Frontal cortex (tissue), 4 donors: Measurements from ENCODE around the gene ANKRD11. TPM values are rescaled to one million over a fixed set of nuclear protein-coding genes. Genes with fewer than 3 reads are reported as not detected.
"Not testable (repeated sequence)": the region's sequence is repeated elsewhere in the genome, so short reads cannot be mapped to it uniquely, and the experiment has no call there.

Source experiments
- DNase-seq, 2 donors: peaks; one replicate each; pipeline ENCODE4 v3.0.0; 2012; ENCODE audit warnings: low spot score in 2 of 2
- FAIRE-seq: peaks from 2 replicates; lab custom pipeline; 2012; peaks lifted over from hg19 to GRCh38; lab: Jason Lieb, UNC
- total RNA-seq: library from RNA; depleted of rRNA; stranded (reverse); fragments of >200 nt; gene quantifications from one replicate; pipeline ENCODE4 v1.2.3, GENCODE V29; 2014
- donor health status: control.
- donor health status: control.
- donor health status: control.

The ANKRD11 gene
- total RNA-seq, 1 donor from 2014 or later, result 27.7 TPM

- FAIRE-seq, result not testable (repeated sequence)
Measured at GRCh38 chr16:89299357-89300111, 190.8 kb downstream of the ANKRD11 start.

GRCh38 chr16:89298623-89299225 is 191.6 kb downstream of the ANKRD11 start:
- no peak for DNase-seq

More at GRCh38 chr16:89299357-89300111, 190.8 kb downstream of the ANKRD11 start:
- DNase-seq, result not testable (repeated sequence)

GRCh38 chr16:89297910-89298545 is 192.3 kb downstream of the ANKRD11 start:
- DNase-seq (no peak), FAIRE-seq (no peak)

More at GRCh38 chr16:89298623-89299225, 191.6 kb downstream of the ANKRD11 start:
- FAIRE-seq, result no peak

- DNase-seq (no peak), FAIRE-seq (no peak)
Measured at GRCh38 chr16:89297156-89297874, 193.0 kb downstream of the ANKRD11 start.

- FAIRE-seq (no peak), DNase-seq (no peak)
Measured at GRCh38 chr16:89295915-89296314, 194.4 kb downstream of the ANKRD11 start.

GRCh38 chr16:89295071-89295900 is 195.1 kb downstream of the ANKRD11 start:
- FAIRE-seq (no peak), DNase-seq (no peak)

GRCh38 chr16:89294486-89294885 is 195.9 kb downstream of the ANKRD11 start:
- DNase-seq (no peak), FAIRE-seq (no peak)

- FAIRE-seq (no peak), DNase-seq (no peak)
Measured at GRCh38 chr16:89293276-89294143, 196.9 kb downstream of the ANKRD11 start.

GRCh38 chr16:89292443-89293078 is 197.8 kb downstream of the ANKRD11 start:
- no peak for FAIRE-seq
- no peak for DNase-seq

GRCh38 chr16:89291776-89292175 is 198.6 kb downstream of the ANKRD11 start:
- FAIRE-seq, result no peak
- no peak for DNase-seq

- DNase-seq (no peak), FAIRE-seq (no peak)
Measured at GRCh38 chr16:89291363-89291762, 199.0 kb downstream of the ANKRD11 start.

GRCh38 chr16:89290887-89291286 is 199.5 kb downstream of the ANKRD11 start:
- no peak for DNase-seq
- FAIRE-seq, result no peak

- FAIRE-seq (no peak), DNase-seq (no peak)
Measured at GRCh38 chr16:89290472-89290871, 199.9 kb downstream of the ANKRD11 start.

- peak; percentile 85 to 93 for DNase-seq
Measured at GRCh38 chr16:89289428-89290395, 200.6 kb downstream of the ANKRD11 start.

GRCh38 chr16:89288966-89289365 is 201.4 kb downstream of the ANKRD11 start:
- DNase-seq, result no peak
- FAIRE-seq, result no peak

More at GRCh38 chr16:89289428-89290395, 200.6 kb downstream of the ANKRD11 start:
- FAIRE-seq, result no peak

- no peak for FAIRE-seq
- no peak for DNase-seq
Measured at GRCh38 chr16:89288577-89288844, 201.8 kb downstream of the ANKRD11 start.
